Measurements from ENCODE around the gene FAM124B.
A peak's percentile ranks its signal among the peaks of the same experiment; 100 is the strongest.
"Not testable (repeated sequence)": the region's sequence is repeated elsewhere in the genome, so short reads cannot be mapped to it uniquely, and the experiment has no call there.

FAM124B gene

DNA sequence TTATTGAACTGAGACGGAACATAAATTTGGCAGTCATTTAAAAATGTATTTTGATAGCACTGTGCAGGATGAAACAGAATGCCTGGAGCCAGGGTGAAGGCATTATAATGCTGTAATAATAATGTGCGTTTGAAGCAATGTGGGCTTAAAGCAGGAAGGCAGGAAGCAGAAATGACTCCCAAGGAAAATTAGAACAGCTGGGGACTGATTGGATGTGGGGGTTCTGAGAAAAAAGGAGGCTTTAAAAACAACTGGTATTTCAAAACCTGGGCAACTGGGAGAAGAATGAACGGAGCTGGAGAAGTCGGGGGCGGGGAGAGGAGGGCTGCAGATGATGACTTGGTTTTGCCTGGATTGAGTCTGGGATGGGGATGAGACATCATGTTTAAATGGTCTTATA is 12.6 kb downstream of the FAM124B start:
- no peak for DNase-seq
- in situ Hi-C loops (cut with MboI; ENCODE audit: low pct_unique_long_range_greater_than_20kb, low sequenced_read_pairs) = no loop called here

DNA sequence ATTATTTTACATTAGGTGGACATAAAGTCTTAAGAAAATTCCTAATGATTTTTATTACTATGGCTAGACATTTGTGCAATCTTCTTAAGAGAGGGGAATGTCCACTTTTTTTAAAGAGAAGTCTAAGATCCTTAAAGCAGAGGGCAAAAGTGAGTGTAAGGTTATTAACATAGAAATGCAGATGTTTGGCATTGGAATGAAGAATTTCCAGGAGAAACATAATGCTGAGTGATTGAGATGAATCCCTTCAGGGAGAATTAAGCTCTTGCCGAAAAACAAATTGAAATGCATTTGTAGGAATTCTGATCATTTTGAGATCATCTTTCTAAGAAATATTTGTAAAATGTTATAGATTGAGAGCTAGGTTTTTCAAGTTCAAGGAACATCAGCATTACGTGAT is 15.0 kb downstream of the FAM124B start:
- in situ Hi-C loops (cut with MboI; ENCODE audit: low pct_unique_long_range_greater_than_20kb, low sequenced_read_pairs) = no loop called here
- DNase-seq = no peak

DNA sequence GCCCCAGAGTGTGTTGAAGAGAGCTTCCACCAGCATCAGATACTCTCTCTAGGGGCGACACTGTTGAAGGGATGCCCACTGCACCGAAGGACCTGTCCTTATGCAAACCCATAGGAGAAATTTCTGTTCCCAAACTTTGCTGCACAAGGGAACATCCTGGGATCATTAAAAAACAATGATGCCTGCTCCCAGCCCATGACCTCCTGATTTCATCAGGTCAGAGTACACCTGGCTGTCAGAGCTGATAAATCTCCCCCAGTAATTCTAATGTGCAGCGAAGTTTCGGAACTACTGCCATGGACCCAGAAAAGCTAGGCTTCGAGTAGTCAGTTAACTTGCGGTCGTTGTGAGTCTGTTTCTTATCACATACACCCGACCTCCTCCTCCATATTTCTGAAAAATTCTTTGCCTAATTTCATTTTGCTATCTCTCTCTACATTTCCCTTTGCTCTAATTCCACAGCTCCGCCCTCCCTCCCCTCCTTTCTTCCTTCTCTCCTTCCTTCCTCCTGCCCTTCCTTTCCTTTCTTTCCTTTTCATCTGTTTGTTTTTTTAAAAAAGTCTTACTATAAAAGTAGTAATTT is 18.8 kb downstream of the FAM124B start:
- in situ Hi-C loops (cut with MboI; ENCODE audit: low pct_unique_long_range_greater_than_20kb, low sequenced_read_pairs) = no loop called here
- DNase-seq = no peak

DNA sequence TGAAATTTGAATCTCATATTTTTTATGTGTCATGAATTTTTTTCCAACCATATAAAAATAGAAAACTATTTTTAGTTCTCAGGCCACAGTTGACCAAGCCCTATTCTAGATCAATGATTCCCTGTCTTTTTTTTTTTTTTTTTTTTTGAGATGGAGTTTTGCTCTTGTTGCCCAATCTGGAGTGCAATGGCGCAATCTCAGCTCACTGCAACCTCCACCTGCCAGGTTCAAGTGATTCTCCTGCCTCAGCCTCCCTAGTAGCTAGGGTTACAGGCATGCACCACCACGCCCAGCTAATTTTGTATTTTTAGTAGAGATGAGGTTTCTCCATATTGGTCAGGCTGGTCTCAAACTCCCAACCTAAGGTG is 19.6 kb downstream of the FAM124B start:
- in situ Hi-C loops (cut with MboI; ENCODE audit: low pct_unique_long_range_greater_than_20kb, low sequenced_read_pairs); DNase-seq: not testable (repeated sequence)

DNA sequence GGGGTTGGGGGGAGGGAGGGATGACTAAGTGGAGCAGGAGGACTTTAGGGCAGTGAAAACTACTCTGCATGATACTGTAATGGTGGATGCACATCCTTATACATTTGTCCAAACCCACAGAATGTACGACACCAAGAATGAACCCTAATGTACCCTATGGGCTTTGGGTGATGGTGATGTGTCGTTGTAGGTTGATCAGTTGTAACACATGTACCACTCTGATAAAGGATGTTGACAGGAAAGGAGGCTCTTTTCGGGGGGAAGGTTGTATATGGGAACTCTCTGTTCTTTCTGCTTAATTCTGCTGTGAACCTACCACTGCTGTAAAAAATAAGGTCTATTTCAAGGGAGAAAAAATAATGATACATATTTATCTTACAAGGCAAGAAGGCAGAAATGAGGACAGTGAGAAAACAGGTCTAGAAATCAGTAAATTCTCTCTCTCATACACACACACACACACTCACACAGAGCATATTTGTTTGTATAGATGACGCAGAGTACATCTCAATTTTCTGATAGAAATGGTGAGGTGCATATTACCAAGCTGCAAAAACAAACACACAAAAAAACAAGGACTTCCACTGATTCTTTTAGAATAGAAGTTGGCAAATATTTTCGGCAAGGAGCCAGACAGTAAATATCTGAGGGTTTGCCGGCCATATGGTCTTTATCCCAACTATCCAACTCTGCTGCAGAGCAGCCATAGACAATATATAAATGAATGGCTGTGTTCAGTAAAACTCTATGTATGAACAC is 20.2 kb downstream of the FAM124B start:
- no peak for DNase-seq
- in situ Hi-C loops (cut with MboI; ENCODE audit: low pct_unique_long_range_greater_than_20kb, low sequenced_read_pairs) = no loop called here

DNA sequence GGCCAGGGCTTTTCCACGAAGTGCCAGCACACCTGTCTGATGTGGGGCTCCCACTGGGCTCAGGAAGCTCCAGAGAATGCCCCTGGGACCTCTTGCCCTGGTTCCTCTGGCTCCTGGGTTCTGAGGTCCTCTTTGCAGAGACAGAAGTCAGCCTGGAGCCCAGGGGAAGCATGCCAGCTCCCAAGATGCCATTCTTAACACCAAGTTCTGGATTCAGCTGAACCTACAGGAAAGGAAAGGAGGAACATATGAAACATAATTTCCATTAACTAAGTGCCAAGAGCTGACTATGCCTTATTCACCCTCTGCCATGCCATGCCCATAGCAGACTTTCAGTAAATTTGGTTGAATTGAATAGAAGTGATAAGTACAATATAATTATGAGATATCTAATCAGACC is 21.9 kb downstream of the FAM124B start:
- in situ Hi-C loops (cut with MboI; ENCODE audit: low pct_unique_long_range_greater_than_20kb, low sequenced_read_pairs) = no loop called here
- DNase-seq = no peak

DNA sequence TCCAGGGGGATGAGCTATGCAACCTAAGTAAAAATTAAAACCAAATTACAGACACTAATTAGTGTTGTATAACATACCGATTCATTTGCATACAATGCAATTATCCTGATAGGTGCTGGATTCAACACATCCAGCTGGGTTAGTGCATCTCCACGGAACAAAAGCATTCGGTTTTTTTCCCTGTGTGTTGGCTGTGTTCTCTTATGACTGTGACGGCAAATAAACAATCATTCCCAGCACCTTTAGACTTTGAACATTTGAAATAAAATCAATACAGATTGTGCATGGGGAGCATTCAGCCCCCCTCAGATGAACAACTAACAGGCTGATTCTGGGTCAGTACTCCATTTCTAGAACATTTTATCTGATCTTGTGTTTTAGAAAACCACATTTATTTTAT is 22.7 kb downstream of the FAM124B start:
- in situ Hi-C loops (cut with MboI; ENCODE audit: low pct_unique_long_range_greater_than_20kb, low sequenced_read_pairs) = no loop called here
- DNase-seq = no peak

DNA sequence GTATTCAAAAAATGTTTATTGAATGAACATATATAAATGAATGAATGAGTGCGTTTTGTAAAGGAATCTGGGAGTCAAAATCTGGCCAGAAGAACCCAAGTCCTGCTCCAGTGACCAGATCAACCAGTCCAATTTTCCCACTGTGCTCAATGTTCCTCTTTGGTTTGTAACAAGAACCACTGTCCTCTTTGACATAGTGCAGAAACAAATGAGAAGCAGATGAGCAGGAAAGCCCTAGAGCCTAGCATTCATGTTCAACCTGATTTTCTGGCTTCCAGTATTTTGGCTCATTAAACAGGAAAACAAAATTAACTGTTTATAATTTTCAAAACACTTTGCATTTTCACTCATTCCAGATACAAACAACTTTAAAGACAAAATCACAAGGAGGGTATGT is 23.2 kb downstream of the FAM124B start:
- no peak for DNase-seq
- in situ Hi-C loops (cut with MboI; ENCODE audit: low pct_unique_long_range_greater_than_20kb, low sequenced_read_pairs) = no loop called here

DNA sequence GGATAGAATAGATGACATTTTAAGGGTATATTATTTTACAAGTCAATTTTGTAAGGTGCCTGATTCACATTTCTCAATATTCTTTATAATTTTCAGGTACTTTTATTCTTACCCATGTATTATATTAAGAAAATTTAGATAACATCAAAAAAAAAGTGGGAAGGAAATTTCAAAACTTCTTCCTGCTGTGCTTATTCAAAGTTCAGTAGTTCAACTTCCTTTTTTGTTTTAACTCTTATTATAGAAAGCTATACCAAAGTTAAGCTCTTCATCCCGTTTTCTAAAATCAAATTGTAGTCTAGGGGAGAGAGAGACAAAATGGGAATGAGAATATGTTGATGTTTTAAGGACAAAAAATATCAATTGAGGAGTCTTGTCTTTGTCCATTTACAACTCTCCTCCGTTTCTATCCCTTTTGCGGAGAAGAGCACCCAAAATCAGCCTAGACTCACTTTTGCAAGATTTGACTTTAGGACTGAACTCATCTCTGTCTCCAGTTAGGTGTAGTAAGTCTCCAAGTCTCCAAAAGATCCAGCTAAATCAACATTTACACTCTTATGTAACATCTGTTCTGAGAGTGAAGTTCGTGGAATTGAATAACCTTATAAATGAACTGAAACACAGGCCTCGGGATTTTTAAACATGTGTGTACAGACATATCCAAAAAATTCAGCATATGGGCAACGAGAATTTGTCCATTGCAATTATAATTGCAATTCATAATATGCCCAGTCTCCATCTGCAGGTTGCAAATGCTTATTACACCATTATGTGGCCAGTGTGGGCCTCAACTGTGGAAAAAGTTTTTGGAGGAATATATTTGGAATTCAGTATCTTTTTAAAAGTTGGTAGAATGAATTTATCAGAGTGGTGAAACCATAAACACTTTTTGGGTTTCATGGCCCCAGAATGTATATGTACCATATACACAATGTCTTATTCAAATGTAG is 23.9 kb downstream of the FAM124B start:
- in situ Hi-C loops (cut with MboI; ENCODE audit: low pct_unique_long_range_greater_than_20kb, low sequenced_read_pairs) = no loop called here
- no peak for DNase-seq

DNA sequence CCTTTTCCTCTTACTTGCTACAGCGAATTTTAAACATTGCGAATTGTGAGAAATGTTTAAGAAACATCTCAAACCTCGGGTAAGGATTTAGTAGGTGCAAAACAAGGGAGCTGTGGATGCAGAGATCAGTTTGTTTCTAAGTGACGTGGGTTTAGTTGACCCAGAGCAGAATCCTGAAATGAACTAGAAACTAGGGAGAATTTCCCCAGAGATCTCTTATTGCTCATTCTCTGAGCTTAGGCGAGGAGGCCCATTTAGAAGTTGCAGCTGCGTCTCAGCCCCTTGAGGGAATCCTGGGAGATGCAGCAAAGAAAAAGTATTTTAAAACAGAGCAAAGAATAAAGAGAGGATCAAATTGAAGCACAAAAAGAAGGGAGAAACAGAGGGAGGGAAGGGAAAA is 29.3 kb downstream of the FAM124B start:
- DNase-seq = no peak
- in situ Hi-C loops (cut with MboI; ENCODE audit: low pct_unique_long_range_greater_than_20kb, low sequenced_read_pairs) = loop anchor here (25.0 kb wide), 1 partner anchor 390 kb away; no protein-coding TSS in a partner anchor

DNA sequence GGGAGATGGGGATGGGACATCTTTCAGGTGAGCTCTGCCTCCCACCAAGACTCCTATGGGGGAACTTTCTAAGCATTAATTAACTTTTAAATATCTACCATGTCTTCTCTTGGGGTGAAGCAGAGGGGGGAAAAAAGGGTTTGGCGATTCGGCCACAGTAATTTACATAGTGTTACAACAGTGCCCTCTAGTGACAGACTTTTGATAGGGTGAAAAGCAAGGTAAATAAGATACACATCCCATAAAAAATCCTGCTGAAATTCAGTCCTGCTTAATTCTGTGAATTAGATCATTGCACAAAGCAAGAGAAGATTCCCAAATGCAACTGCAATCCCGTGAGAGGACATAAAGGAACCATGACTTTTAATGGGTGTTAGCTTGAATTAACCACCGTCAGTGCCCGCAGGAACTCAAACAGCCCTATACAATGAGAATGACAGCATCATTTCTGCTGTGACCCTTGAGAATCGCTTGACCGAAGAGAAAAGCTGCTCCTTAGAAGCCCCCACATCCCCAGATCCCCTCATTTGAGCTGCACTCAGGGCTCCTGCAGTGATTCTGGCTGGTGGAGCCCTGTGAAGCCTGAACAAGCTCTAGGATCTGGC is 32.8 kb downstream of the FAM124B start:
- peak; percentile 56 for DNase-seq
- in situ Hi-C loops (cut with MboI; ENCODE audit: low pct_unique_long_range_greater_than_20kb, low sequenced_read_pairs) = loop anchor here (10.0 to 25.0 kb wide), 2 partner anchors 276 to 393 kb away; no protein-coding TSS in a partner anchor

DNA sequence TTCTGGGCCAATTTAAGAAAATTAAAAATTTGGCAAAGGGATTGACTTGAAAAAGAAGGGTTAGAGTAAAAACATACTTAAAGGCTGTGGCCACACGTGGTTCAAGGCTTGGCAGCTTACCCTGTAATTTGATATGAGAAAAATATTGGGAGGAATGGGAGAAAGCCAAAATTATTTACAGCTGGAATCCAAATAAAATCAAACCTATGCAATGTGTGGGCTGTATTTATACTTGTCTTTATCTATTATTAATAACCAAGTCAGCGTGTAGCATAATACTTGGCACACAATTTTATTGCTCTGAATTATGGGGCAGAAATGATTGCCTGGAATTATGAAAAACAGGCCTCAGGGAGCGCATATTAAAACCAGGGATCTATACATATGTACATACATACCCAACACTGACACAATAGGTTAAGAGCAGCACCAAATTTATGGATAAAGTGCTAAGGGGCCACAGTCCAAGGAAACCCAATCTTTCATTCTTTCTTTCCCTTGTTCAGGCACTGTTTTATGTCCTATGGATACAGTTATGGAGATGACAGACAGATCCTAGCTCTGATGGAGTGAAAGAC is 35.6 kb downstream of the FAM124B start:
- in situ Hi-C loops (cut with MboI; ENCODE audit: low pct_unique_long_range_greater_than_20kb, low sequenced_read_pairs) = loop anchor here (10.0 to 25.0 kb wide), 2 partner anchors 278 to 396 kb away; no protein-coding TSS in a partner anchor
- DNase-seq = no peak

DNA sequence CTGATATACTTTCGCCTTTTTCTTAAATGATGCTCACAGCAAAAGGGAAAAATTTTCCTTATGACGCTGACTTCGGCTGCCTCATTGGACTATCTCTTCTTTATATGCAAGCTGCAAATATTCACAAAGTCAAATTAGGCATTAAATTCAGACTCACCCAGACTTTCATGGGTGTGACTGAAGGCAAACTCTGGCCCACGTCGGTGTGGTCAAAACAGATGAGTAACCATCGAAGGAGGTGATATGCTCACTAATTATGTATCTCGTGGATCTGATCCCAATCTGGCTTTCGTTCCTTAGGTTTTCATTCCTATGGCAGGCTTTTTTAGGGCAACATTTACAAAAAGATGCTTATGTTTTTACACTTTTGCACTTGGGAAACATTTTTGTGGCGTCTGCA is 36.6 kb downstream of the FAM124B start:
- in situ Hi-C loops (cut with MboI; ENCODE audit: low pct_unique_long_range_greater_than_20kb, low sequenced_read_pairs) = loop anchor here (10.0 to 25.0 kb wide), 2 partner anchors 279 to 397 kb away; no protein-coding TSS in a partner anchor
- DNase-seq = no peak

DNA sequence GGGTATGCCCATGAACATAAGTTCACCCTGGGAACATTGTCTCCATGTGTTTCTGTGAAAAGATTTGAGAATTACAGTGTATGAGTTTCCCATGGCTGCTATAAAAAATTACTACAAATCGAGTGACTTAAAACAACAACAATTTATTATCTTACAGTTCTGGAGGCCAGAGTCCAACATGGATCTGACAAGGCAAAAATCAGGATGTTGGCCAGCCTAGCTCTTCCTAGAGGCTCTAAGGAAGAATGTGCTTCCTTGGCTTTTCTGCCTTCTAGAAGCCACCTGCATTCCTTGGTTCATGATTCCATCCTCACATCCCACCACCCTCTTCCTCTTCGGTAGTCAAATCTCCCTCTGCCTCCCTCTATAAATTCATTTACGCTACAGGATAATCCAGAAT is 38.6 kb downstream of the FAM124B start:
- no peak for DNase-seq
- in situ Hi-C loops (cut with MboI; ENCODE audit: low pct_unique_long_range_greater_than_20kb, low sequenced_read_pairs) = loop anchor here (10.0 to 25.0 kb wide), 2 partner anchors 282 to 399 kb away; no protein-coding TSS in a partner anchor

DNA sequence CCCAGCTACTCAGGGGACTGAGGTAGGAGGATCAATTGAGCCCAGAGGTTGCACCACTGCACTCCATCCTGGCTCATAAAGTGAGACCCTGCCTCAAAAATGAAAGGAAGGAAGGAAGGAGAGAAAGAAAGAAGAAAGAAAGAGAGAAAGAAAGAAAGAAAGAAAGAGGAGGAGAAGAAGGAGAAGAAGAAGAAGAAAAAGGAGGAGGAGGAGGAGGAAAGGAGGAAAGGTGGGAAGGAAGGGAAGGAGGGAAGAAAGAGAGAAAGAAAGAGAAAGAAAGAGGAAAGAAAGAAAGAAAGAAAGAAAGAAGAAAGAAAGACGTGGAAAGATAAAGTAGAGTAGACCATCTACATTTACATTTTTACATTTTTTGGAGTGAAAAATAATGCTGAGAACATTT is 39.8 kb downstream of the FAM124B start:
- DNase-seq = no peak
- in situ Hi-C loops (cut with MboI; ENCODE audit: low pct_unique_long_range_greater_than_20kb, low sequenced_read_pairs) = loop anchor here (10.0 to 25.0 kb wide), 2 partner anchors 283 to 400 kb away; no protein-coding TSS in a partner anchor

DNA sequence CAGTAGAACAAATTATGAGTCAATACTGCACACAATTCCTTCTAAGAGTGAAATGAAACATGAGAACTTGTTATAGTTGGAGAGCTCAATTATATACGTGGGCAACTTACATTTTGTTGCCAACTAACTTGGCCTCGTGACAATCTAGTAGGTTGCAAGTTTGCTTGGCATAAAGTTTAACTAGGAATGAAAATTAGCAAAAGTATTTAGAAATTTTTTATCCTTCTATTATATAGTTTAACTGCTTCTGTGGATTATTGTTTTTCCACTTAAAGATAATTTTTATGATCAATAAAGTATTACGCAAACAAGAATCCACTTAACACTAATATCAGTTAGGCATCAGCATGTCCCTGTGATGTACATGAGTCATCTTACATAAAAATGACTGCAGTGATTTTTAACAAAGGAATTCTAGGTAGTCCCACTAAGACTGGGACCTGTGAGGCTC is 41.1 kb downstream of the FAM124B start:
- DNase-seq = no peak
- in situ Hi-C loops (cut with MboI; ENCODE audit: low pct_unique_long_range_greater_than_20kb, low sequenced_read_pairs) = loop anchor here (10.0 to 25.0 kb wide), 2 partner anchors 284 to 401 kb away; no protein-coding TSS in a partner anchor

DNA sequence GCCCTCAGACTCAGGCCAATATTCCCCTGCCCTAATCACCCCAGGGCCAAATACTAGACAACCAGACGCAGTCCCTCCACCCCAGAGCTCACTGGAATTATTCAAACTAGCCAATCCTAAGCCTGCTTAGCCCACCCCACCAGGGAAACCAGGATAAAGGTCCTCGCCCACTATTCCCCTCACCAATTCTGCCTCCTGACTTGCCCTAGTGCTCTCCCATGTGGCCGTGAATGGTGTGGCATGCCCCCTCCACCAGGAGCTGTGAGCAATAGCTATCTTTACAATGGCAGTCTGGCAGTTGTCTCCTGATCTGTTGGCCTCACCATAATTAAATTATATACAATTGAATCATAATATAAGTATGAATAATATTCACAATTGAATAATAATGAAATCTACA is 42.3 kb downstream of the FAM124B start:
- in situ Hi-C loops (cut with MboI; ENCODE audit: low pct_unique_long_range_greater_than_20kb, low sequenced_read_pairs) = loop anchor here (25.0 kb wide), 1 partner anchor 403 kb away; no protein-coding TSS in a partner anchor
- DNase-seq = peak; percentile 31

DNA sequence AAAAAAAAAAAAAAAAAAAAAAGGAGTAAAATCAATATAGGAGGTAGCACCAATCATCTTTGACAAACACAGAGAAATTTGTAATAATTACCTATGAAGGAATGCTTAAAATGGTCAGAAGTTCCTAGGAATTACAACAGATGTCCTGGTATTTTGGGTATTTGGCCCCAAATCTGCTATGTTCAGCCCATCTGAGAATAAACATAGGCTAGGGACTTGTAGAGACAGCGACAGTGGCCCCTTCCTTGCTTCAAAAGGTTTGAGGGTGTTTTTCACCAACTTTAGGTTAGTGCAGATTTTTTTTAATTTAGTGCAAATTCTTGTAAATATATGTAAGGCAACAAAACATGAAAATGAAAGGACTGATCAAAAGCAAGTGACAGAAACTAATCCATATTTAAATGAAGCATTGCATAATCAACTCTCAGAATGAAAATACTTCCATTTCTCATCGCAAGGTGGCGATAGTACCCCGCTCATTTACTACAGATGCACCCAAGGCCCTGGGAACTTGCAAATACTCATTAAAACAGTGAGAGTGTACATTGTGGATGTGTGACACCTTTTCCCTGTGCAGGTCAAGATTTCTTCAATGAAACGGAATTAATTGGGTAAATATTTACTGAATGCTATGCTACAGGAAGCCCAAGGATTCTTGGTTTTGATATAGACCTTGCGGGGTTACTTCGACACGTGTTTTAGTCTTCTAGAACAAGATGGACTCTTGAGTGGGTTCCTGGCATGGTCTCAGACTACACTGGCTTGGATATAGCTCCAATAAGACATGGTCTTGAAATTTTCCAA is 44.6 kb downstream of the FAM124B start:
- in situ Hi-C loops (cut with MboI; ENCODE audit: low pct_unique_long_range_greater_than_20kb, low sequenced_read_pairs) = loop anchor here (25.0 kb wide), 1 partner anchor 405 kb away; no protein-coding TSS in a partner anchor
- peak; percentile 85 for DNase-seq
